B cell (primary cell): ENCODE data around the gene VPS37C. TPM values are rescaled to one million over a fixed set of nuclear protein-coding genes. Genes with fewer than 3 reads are reported as not detected.
A peak's percentile ranks its signal among the peaks of the same experiment; 100 is the strongest.

ENCODE experiments used
- ATAC-seq: fragments of 200-7000 bp; cut with Tn5 transposase; one replicate; pipeline ENCODE4 v1.10.0; 2021; ENCODE audit warnings: low read depth, mild to moderate bottlenecking, moderate number of reproducible peaks, moderate library complexity
- CTCF ChIA-PET: fragments of 350-600 bp; sonication (Branson Sonifier 250); formaldehyde crosslinking; loops from one replicate; lab custom pipeline; 2021; ENCODE audit warnings: antibody characterized with exemption, inconsistent platforms; lab: Charles Lee
- POLR2A ChIA-PET: fragments of 350-600 bp; sonication (Branson Sonifier 250); formaldehyde crosslinking; loops from one replicate; lab custom pipeline; 2021; ENCODE audit warnings: antibody characterized with exemption; lab: Charles Lee
- DNase-seq: peaks from one replicate; pipeline ENCODE4 v3.0.0; 2013
- H2AFZ ChIP-seq: 2 replicates; pipeline ENCODE4 v1.6.1; 2012; ENCODE audit warnings: mild to moderate bottlenecking, low read depth, low read length; ENCODE audit not compliant: insufficient read depth, poor library complexity, severe bottlenecking
- H3K27ac ChIP-seq, 2 donors: 1 replicate in 1 of 2; 2 replicates in 1 of 2; pipeline ENCODE4 v1.5.1; 2012 to 2013; ENCODE audit warnings: low read length in 2 of 2, mild to moderate bottlenecking in 2 of 2, moderate library complexity in 1 of 2
- H3K27me3 ChIP-seq, 4 experiments: fragments of 200-600 bp in 1 of 4; sonication (generic) in 1 of 4; replicated peaks in 1 of 4; 1 replicate in 2 of 4; 2 replicates in 2 of 4; pipeline versions ENCODE4 v1.6.1 to v1.7.0; 2013 to 2016; ENCODE audit warnings: low read length in 3 of 4, mild to moderate bottlenecking in 2 of 4, mixed read lengths in 1 of 4, moderate library complexity in 1 of 4; ENCODE audit not compliant: insufficient read depth in 4 of 4, control insufficient read depth in 3 of 4; ENCODE audit errors: control extremely low read depth in 1 of 4
- H3K36me3 ChIP-seq, 2 experiments: replicated peaks in 1 of 2; 1 replicate in 1 of 2; 2 replicates in 1 of 2; pipeline versions ENCODE4 v1.6.1 to v1.7.1; 2013; ENCODE audit warnings: low read length in 1 of 2; ENCODE audit not compliant: insufficient read depth in 2 of 2, control insufficient read depth in 1 of 2; ENCODE audit errors: control extremely low read depth in 1 of 2, extremely low read depth in 1 of 2
- H3K4me1 ChIP-seq, 2 donors: fragments of 200-600 bp in 1 of 2; sonication (generic) in 1 of 2; 1 replicate in 1 of 2; 2 replicates in 1 of 2; pipeline versions ENCODE4 v1.5.1 to v1.6.1; 2013 to 2017; ENCODE audit warnings: low read length in 2 of 2; ENCODE audit not compliant: control insufficient read depth in 2 of 2, insufficient read depth in 2 of 2
- H3K4me2 ChIP-seq: replicated peaks from 2 replicates; pipeline ENCODE3; 2012; ENCODE audit warnings: mild to moderate bottlenecking, low read depth, low read length; ENCODE audit not compliant: poor library complexity, severe bottlenecking
- H3K4me3 ChIP-seq, 5 experiments: fragments of 200-600 bp in 1 of 5; sonication (generic) in 1 of 5; 1 replicate in 3 of 5; 2 replicates in 2 of 5; pipeline versions ENCODE4 v1.5.1 to v1.7.0; 2011 to 2016; ENCODE audit warnings: low read length in 4 of 5, mild to moderate bottlenecking in 4 of 5, low read depth in 2 of 5, control low read depth in 1 of 5, moderate library complexity in 1 of 5; ENCODE audit not compliant: insufficient read depth in 1 of 5; ENCODE audit errors: control extremely low read depth in 1 of 5, extremely low read depth in 1 of 5
- H3K79me2 ChIP-seq: fragments of 200-600 bp; sonication (generic); one replicate; pipeline ENCODE4 v1.6.0; 2016; ENCODE audit warnings: low read length; ENCODE audit not compliant: control insufficient read depth, insufficient read depth
- H3K9ac ChIP-seq: fragments of 200-600 bp; sonication (generic); 2 replicates; pipeline ENCODE4 v1.6.1; 2017; ENCODE audit warnings: mild to moderate bottlenecking, low read length, moderate library complexity
- H3K9me3 ChIP-seq, 3 donors: one replicate each; pipeline versions ENCODE4 v1.6.1 to v1.7.1; 2013; ENCODE audit warnings: low read length in 2 of 3; ENCODE audit not compliant: control insufficient read depth in 2 of 3, insufficient read depth in 1 of 3; ENCODE audit errors: control extremely low read depth in 1 of 3
- H4K20me1 ChIP-seq: 2 replicates; pipeline ENCODE4 v1.6.0; 2012; ENCODE audit warnings: mild to moderate bottlenecking, low read length; ENCODE audit not compliant: insufficient read depth, control insufficient read depth, poor library complexity, severe bottlenecking
- H3K27ac Mint-ChIP-seq: one replicate; pipeline ENCODE4 v1.8.0; 2021; ENCODE audit warnings: mixed read lengths
- H3K27me3 Mint-ChIP-seq: one replicate; pipeline ENCODE4 v1.8.0; 2021; ENCODE audit warnings: mixed read lengths
- H3K4me1 Mint-ChIP-seq: one replicate; pipeline ENCODE4 v1.8.0; 2021; ENCODE audit warnings: mixed read lengths
- H3K4me3 Mint-ChIP-seq: one replicate; pipeline ENCODE4 v1.8.0; 2021; ENCODE audit warnings: mixed read lengths
- H3K9me3 Mint-ChIP-seq: one replicate; pipeline ENCODE4 v1.8.0; 2022; ENCODE audit warnings: mixed read lengths; ENCODE audit not compliant: insufficient read depth
- EZH2 ChIP-seq: IDR thresholded peaks from 2 replicates; pipeline ENCODE4 v1.6.1; 2012; ENCODE audit warnings: borderline replicate concordance, low read depth, mild to moderate bottlenecking, moderate library complexity, low read length; ENCODE audit not compliant: insufficient read depth, poor library complexity, severe bottlenecking
- WGBS: methylation state at CpG from one replicate; pipeline ENCODE4 v1.1.5; 2013; ENCODE audit warnings: missing lambda C conversion rate; ENCODE audit not compliant: insufficient coverage; 5-methylcytosine and 5-hydroxymethylcytosine counted together
- intact Hi-C: fragments of 100-400 bp; cut with micrococcal nuclease; formaldehyde crosslinking; loops from one replicate; pipeline ENCODE4 v1.10.0; 2022
- polyA plus RNA-seq: library from polyadenylated mRNA; depleted of rRNA; stranded (reverse); fragments of >200 nt; gene quantifications from 2 replicates; pipeline ENCODE4 v1.2.3, GENCODE V29; 2012
- total RNA-seq, 2 donors: library from RNA; stranded (reverse); fragments of 120-200 nt in 1 of 2; gene quantifications; 1 replicate in 1 of 2; 2 replicates in 1 of 2; pipeline versions ENCODE4 v1.2.3 to v1.2.4, GENCODE V29; 2013 to 2022
- TF ChIP-seq, protein P1 (sequence below): fragments of 200-600 bp; IDR thresholded peaks from one replicate; pipeline ENCODE4 v1.8.0; 2022; ENCODE audit warnings: antibody characterized with exemption, mild to moderate bottlenecking

Gene VPS37C
- total and polyA plus RNA-seq, 2 donors (not counting 1 experiment from before 2014, with no cell fraction given): 6.4 to 20.1 TPM

DNA sequence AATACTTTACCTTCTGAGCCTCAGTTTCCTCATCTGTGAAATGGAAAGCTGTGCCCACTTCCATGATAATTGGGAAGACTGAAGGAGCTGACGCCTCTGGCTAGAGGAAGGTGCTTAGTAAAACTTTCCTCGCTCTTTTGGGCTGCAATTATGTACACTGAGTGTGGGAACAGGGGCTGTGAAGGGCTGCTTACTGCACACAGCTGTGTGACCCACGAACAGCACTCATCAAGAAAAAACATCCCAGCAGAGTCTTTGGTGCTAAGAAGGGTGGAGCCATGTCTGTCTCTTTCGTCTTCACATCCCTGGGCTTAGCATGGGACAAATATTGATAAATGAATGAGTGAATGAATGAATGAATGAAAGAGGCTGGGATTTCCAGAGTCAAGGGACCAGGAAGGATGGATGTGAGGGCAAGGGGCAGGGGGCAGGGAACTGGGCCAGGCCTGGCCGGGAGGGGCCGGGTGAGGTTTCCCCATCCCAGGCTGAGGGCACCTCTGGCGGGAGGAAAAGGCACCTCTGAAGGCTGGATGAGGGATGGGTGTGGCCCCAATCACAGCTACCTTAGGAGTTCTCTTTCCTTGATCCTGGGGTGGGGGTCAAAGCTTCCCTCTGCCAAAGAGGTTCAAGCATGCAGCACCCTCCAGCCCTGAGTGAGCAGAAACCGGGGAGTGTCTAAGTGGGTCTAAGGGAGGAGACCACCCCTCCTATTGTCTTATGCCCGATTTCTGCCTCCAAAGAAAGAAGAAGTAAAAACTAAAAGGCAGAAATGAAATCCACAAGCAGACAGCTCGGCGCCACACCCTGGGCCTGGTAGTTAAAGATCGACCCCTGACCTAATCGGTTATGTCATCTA lies 68.1 kb downstream of the VPS37C start:
- WGBS: 85% methylated on average over 3 of the region's 13 CpGs
- CTCF ChIA-PET: interaction anchor here (0.7 to 1.4 kb wide), 3 partner anchors 23 to 176 kb away, joined by 3 to 5 read pairs (median 3); partner anchors contain the start of gene CD6
- Mint-ChIP-seq H3K9me3 (no peaks in the 10 kb centered on the region), H3K27ac (peak overlapping the region; percentile 95), H3K4me1 (peaks cover 72% of the 10 kb centered on the region), H3K27me3 (no peaks in the 10 kb centered on the region), H3K4me3 (peak overlapping the region; percentile 65)
- Histone ChIP-seq H3K4me1 (peaks cover 52 to 63% of the 10 kb centered on the region in 2 donors), H3K36me3 (no peaks in the 10 kb centered on the region), H3K9me3 (peaks cover 0 to 5% (median 0%) of the 10 kb centered on the region in 3 donors), H4K20me1 (no peaks in the 10 kb centered on the region), H3K27me3 (no peaks in the 10 kb centered on the region), H3K27ac (peak overlapping the region; percentile 26 to 69), H3K79me2 (no peaks in the 10 kb centered on the region), H2AFZ (peak overlapping the region; percentile 54), H3K9ac (no peak overlapping the region), H3K4me2 (peak overlapping the region; percentile 51), H3K4me3 (no peak overlapping the region)
- no peak for TF ChIP-seq EZH2
- intact Hi-C loops: loop anchor here (1.0 to 10.0 kb wide), 3 partner anchors 23 to 638 kb away; partner anchors contain the start of gene MS4A1
- peak; percentile 26 for DNase-seq
- peak; percentile 16 for ATAC-seq
- POLR2A ChIA-PET: interaction anchor here (0.6 to 1.6 kb wide), 3 partner anchors 13 to 178 kb away, joined by 3 to 5 read pairs (median 3); no protein-coding TSS in a partner anchor

DNA sequence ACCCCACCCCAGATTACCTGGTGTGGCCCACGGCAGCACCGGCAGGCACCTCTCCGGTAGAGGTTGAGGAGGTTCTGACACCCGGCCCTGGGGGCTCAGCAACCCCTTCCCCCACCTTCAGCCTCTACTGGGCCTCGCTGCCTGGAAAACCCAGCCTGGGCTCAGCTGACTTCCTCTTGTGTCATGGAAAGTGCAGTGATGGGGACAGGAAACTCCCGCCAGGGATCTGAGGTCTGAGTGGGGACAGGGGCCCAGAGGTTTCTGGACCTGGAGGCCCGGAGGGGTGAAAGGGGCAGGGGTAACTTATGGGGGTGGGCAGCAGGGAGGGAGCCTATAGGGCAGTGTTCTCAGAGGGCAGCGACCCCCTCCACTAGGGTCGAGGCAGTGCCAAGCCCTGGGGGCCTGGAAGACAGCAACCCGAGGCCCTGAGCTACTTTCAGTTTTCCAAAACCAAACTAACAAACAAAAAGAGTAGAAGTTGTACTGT lies 68.9 kb downstream of the VPS37C start:
- intact Hi-C loops: loop anchor here (1.0 to 10.0 kb wide), 3 partner anchors 22 to 638 kb away; partner anchors contain the start of gene MS4A1
- Mint-ChIP-seq H3K4me3 (peak overlapping the region; percentile 65), H3K9me3 (no peaks in the 10 kb centered on the region), H3K27ac (peak overlapping the region; percentile 95), H3K27me3 (no peaks in the 10 kb centered on the region), H3K4me1 (peaks cover 78% of the 10 kb centered on the region)
- Histone ChIP-seq H3K4me2 (peak overlapping the region; percentile 51), H4K20me1 (no peaks in the 10 kb centered on the region), H3K79me2 (no peaks in the 10 kb centered on the region), H3K4me1 (peaks cover 47 to 56% of the 10 kb centered on the region in 2 donors), H3K9me3 (peaks cover 0 to 5% (median 0%) of the 10 kb centered on the region in 3 donors), H3K27me3 (no peaks in the 10 kb centered on the region), H3K36me3 (no peaks in the 10 kb centered on the region), H3K9ac (peak overlapping the region; percentile 11), H2AFZ (peak overlapping the region; percentile 54), H3K4me3 (no peak overlapping the region), H3K27ac (peak overlapping the region; percentile 26 to 69)
- WGBS: 20% methylated on average over 2 of the region's 10 CpGs
- TF ChIP-seq EZH2: no peak
- TF ChIP-seq, protein P1, sequence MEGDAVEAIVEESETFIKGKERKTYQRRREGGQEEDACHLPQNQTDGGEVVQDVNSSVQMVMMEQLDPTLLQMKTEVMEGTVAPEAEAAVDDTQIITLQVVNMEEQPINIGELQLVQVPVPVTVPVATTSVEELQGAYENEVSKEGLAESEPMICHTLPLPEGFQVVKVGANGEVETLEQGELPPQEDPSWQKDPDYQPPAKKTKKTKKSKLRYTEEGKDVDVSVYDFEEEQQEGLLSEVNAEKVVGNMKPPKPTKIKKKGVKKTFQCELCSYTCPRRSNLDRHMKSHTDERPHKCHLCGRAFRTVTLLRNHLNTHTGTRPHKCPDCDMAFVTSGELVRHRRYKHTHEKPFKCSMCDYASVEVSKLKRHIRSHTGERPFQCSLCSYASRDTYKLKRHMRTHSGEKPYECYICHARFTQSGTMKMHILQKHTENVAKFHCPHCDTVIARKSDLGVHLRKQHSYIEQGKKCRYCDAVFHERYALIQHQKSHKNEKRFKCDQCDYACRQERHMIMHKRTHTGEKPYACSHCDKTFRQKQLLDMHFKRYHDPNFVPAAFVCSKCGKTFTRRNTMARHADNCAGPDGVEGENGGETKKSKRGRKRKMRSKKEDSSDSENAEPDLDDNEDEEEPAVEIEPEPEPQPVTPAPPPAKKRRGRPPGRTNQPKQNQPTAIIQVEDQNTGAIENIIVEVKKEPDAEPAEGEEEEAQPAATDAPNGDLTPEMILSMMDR: no peak
- ChIA-PET CTCF (interaction anchor here (0.7 to 1.4 kb wide), 3 partner anchors 22 to 175 kb away, joined by 3 to 5 read pairs (median 3); partner anchors contain the start of gene CD6), POLR2A (interaction anchor here (0.6 to 1.6 kb wide), 2 partner anchors 177 to 637 kb away, joined by 3 to 5 read pairs; partner anchors contain the start of gene MS4A1)
- ATAC-seq: peak; percentile 74
- peak; percentile 56 for DNase-seq
